NB4 (cell line): ENCODE results near the gene TNIP1.

Source experiments
- DNase-seq: peaks from one replicate; pipeline ENCODE4 v3.0.0; 2010; ENCODE audit warnings: low read depth
- H3K4me3 ChIP-seq: one replicate; pipeline ENCODE4 v1.5.1; 2011; ENCODE audit warnings: mild to moderate bottlenecking, low read depth, low read length, moderate library complexity
- MYC ChIP-seq: IDR thresholded peaks from 2 replicates; pipeline ENCODE4 v1.6.1; 2011; ENCODE audit warnings: low read depth, low read length
- POLR2A ChIP-seq: IDR thresholded peaks from 2 replicates; pipeline ENCODE4 v1.6.1; 2011; ENCODE audit warnings: mild to moderate bottlenecking; ENCODE audit not compliant: insufficient read length; ENCODE audit errors: extremely low read depth
- TF ChIP-seq, protein P1 (sequence below): IDR thresholded peaks from 2 replicates; pipeline ENCODE4 v1.6.1; 2011; ENCODE audit warnings: low read depth, low read length
- TF ChIP-seq, protein P2 (sequence below): IDR thresholded peaks from one replicate; pipeline ENCODE4 v1.5.1; 2012; ENCODE audit warnings: low read depth, low read length

TNIP1 gene

DNA sequence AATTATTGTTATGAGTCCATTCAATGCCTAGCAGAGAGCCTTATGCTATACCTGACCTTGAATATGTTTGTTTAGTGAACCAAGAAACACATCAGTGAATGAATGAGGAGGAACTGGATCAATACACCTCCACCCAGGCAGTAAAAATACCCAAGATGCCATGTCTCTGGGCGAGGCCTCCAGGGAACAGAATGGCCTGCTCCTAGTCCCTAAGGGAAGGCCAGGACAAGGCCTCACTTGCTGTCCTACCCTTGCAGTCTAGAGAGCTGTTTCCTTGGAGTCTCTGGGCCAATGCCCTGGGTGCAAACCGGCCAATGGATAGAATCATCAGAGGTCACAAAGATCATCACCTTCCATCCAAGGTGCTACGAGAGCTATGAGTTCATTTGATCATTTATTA is 26.1 kb downstream of the TNIP1 start:
- TF ChIP-seq, protein P1, sequence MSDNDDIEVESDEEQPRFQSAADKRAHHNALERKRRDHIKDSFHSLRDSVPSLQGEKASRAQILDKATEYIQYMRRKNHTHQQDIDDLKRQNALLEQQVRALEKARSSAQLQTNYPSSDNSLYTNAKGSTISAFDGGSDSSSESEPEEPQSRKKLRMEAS = no peak
- TF ChIP-seq, protein P2, sequence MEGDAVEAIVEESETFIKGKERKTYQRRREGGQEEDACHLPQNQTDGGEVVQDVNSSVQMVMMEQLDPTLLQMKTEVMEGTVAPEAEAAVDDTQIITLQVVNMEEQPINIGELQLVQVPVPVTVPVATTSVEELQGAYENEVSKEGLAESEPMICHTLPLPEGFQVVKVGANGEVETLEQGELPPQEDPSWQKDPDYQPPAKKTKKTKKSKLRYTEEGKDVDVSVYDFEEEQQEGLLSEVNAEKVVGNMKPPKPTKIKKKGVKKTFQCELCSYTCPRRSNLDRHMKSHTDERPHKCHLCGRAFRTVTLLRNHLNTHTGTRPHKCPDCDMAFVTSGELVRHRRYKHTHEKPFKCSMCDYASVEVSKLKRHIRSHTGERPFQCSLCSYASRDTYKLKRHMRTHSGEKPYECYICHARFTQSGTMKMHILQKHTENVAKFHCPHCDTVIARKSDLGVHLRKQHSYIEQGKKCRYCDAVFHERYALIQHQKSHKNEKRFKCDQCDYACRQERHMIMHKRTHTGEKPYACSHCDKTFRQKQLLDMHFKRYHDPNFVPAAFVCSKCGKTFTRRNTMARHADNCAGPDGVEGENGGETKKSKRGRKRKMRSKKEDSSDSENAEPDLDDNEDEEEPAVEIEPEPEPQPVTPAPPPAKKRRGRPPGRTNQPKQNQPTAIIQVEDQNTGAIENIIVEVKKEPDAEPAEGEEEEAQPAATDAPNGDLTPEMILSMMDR = no peak
- TF ChIP-seq MYC (no peak), POLR2A (no peak)
- no peak overlapping the region for H3K4me3 ChIP-seq
- DNase-seq = no peak

DNA sequence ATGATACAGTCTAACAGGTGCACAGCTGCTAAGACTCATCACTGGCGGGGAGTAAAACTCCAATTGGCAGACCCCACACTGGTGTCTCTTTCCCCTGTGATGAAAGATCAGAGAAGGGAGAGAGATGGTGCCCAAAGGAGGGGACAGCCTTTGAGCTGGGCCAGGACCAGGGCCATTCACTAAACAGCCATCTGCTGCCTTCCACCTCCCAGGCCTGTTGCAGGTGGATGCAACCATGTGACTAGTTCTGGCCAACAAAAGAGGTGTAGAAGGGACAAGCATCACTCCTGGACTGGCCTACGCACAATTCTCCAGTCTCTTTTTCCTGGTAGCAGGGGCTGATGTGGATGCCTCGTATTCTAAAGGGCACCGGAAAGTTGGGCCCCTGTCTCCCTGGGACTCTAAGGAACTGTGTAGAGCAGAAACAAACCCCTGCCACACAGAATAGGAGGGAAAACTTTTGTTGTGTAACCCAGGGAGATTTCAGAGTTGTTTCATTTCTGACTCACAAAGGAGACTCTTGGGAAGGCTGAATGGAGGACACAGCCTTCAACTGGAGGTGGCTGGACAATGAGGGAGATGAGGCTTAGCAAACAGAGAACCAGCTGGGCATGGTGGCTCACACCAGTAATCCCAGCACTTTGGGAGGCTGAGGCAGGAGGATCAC is 26.9 kb downstream of the TNIP1 start:
- no peak for DNase-seq
- no peak overlapping the region for H3K4me3 ChIP-seq
- TF ChIP-seq POLR2A (no peak), MYC (no peak)
- TF ChIP-seq, protein P1 = no peak
- TF ChIP-seq, protein P2 = no peak

DNA sequence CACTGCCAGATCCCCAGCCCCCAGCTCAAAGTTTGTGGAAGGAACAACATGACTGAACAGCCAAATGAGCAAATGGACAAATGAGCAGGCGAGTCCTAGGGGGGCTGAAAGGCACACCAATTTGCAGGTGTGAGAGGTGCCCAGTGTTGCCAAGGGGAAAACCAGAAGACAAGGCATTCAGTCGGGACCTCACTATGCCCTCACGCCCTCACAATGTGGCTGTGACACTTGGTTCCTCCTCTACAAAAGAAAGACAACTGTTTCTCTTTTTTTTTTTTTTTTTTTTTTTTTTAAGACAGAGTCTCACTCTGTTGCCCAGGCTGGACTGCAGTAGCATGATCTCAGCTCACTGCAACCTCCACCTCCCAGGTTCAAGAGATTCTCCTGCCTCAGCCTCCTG is 28.0 kb downstream of the TNIP1 start:
- no peak for DNase-seq
- H3K4me3 ChIP-seq = no peak overlapping the region
- TF ChIP-seq POLR2A = no peak
- no peak for TF ChIP-seq MYC
- TF ChIP-seq, protein P2 = no peak
- TF ChIP-seq, protein P1 = no peak

DNA sequence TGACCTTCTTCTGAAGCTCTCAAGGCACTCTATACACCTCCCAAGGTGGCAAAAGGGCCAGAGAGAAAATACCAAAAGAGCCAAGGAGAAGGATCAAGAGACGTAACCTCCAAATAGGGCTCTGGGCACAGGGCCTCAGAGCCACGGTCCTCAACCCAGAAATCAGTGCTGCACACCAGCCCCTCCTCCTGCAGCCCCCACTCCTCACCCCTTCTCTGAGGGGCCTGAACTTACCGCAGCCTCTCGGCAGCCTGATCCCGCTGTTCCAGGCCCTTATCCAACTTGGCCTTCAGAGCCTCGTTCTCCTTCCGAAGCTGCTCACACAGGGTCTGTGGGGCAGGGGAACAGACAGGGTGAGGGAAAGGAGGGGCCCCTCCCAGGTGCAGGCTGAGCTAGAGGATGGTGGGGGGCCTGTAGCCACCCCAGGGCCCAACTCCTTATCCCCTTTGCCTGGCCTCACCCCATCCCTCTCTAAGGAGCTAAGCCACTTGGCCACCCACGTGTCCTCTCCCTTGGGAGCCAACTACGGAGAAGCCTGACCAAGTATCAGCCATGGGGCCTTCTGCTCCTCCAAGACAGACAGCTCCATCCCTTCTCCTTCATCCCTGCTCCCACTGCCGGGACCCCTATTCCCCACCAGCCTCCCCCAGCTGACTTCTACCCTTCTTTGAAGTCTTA is 28.8 kb downstream of the TNIP1 start:
- no peak for DNase-seq
- no peak overlapping the region for H3K4me3 ChIP-seq
- TF ChIP-seq, protein P2 = no peak
- TF ChIP-seq, protein P1 = no peak
- TF ChIP-seq MYC (no peak), POLR2A (no peak)

DNA sequence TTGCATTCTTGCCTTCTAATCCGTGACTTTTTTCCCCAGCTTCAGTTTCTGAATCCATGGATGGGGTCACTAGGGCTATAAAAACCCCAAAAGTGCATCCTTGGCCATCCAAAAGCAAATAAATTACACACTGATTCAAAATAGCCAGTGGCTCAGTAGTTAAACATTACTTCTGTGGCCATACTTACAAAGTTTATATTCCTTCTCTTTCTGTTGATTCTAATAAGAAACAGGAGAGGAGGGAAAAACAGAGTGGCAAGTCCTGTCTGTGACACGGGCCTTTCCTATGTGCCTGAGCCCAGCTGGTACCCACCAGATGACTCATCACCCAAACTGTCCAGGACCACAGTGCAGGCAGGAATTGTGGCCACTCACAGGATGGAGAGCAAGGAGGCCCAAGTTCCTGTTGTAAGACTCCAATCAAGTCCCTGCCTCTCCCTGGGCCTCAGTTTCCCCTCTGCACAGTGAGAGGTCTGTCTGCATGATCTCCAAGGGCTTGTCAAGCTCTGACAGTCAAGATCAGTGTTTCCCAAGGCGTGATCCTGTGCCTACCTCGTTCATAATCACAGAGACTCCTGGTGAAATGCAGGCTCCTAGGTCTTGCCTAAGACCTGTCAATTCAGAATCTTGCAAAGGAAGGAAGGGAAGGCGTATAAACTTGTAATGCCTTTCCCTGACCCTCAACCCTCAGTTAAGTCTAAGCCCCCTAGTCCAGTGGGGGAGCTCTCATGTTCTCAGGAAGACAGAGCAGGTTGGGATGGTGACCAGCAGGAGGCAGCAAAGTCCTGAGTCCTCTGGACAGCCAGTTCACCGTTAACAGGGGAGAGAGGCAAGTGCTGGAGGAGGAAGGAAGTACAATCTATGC is 29.5 kb downstream of the TNIP1 start:
- TF ChIP-seq, protein P2 = peak; percentile 90
- TF ChIP-seq, protein P1 = 0 out of 2 replicates have a peak, but pooled peaks have one; percentile 10
- no peak for TF ChIP-seq POLR2A
- H3K4me3 ChIP-seq = no peak overlapping the region
- DNase-seq = peak; percentile 87
